ENCODE data around the gene TFCP2L1. TPM values are rescaled to one million over a fixed set of nuclear protein-coding genes. Genes with fewer than 3 reads are reported as not detected.
A peak's percentile ranks its signal among the peaks of the same experiment; 100 is the strongest.

TFCP2L1 gene
- total RNA-seq, 1 donor from 2014 or later, result 0.02 TPM

GRCh38 chr2:121288454-121289231 is 3.6 kb upstream of the TFCP2L1 start:
- Mint-ChIP-seq H3K4me3 (ENCODE audit: unreplicated experiment) (no peak overlapping the region), H3K4me1 (ENCODE audit: low read depth) (peaks cover 4% of the 10 kb centered on the region), H3K27me3 (ENCODE audit: low read depth) (peaks cover 37% of the 10 kb centered on the region), H3K27ac (ENCODE audit: unreplicated experiment) (no peak overlapping the region), H3K9me3 (ENCODE audit: low read depth) (no peaks in the 10 kb centered on the region), H3K36me3 (ENCODE audit: low read depth) (no peaks in the 10 kb centered on the region)
- DNase-seq (ENCODE audit: low spot score), result no peak
- TF ChIP-seq CTCF (IDR thresholded peaks at IDR 0.05), result no peak

- no peak for DNase-seq (ENCODE audit: low spot score)
- H3K9me3 Mint-ChIP-seq (ENCODE audit: low read depth), result no peaks in the 10 kb centered on the region
- H3K27me3 Mint-ChIP-seq (ENCODE audit: low read depth), result peaks cover 37% of the 10 kb centered on the region
- TF ChIP-seq CTCF (IDR thresholded peaks at IDR 0.05), result no peak
- H3K4me3 Mint-ChIP-seq (ENCODE audit: unreplicated experiment), result no peak overlapping the region
- H3K36me3 Mint-ChIP-seq (ENCODE audit: low read depth), result no peaks in the 10 kb centered on the region
- H3K27ac Mint-ChIP-seq (ENCODE audit: unreplicated experiment), result no peak overlapping the region
- H3K4me1 Mint-ChIP-seq (ENCODE audit: low read depth), result peaks cover 4% of the 10 kb centered on the region
These were observed 3.0 kb upstream of the TFCP2L1 start for GRCh38 chr2:121287956-121288355.

GRCh38 chr2:121287146-121287798 is 2.3 kb upstream of the TFCP2L1 start:
- no peak for TF ChIP-seq CTCF (IDR thresholded peaks at IDR 0.05)
- peaks cover 4% of the 10 kb centered on the region for H3K4me1 Mint-ChIP-seq (ENCODE audit: low read depth)
- DNase-seq (ENCODE audit: low spot score), result no peak
- H3K27ac Mint-ChIP-seq (ENCODE audit: unreplicated experiment), result no peak overlapping the region
- no peak overlapping the region for H3K4me3 Mint-ChIP-seq (ENCODE audit: unreplicated experiment)
- peaks cover 39% of the 10 kb centered on the region for H3K27me3 Mint-ChIP-seq (ENCODE audit: low read depth)
- no peaks in the 10 kb centered on the region for H3K36me3 Mint-ChIP-seq (ENCODE audit: low read depth)
- H3K9me3 Mint-ChIP-seq (ENCODE audit: low read depth), result no peaks in the 10 kb centered on the region

GRCh38 chr2:121286506-121286905 is 1.5 kb upstream of the TFCP2L1 start:
- Mint-ChIP-seq H3K4me3 (ENCODE audit: unreplicated experiment) (no peak overlapping the region), H3K4me1 (ENCODE audit: low read depth) (peaks cover 4% of the 10 kb centered on the region), H3K36me3 (ENCODE audit: low read depth) (no peaks in the 10 kb centered on the region), H3K27me3 (ENCODE audit: low read depth) (peaks cover 42% of the 10 kb centered on the region), H3K27ac (ENCODE audit: unreplicated experiment) (no peak overlapping the region), H3K9me3 (ENCODE audit: low read depth) (no peaks in the 10 kb centered on the region)
- no peak for DNase-seq (ENCODE audit: low spot score)
- TF ChIP-seq CTCF (IDR thresholded peaks at IDR 0.05), result no peak

GRCh38 chr2:121285926-121286325 is 924 bp upstream of the TFCP2L1 start:
- Mint-ChIP-seq H3K36me3 (ENCODE audit: low read depth) (no peaks in the 10 kb centered on the region), H3K9me3 (ENCODE audit: low read depth) (no peaks in the 10 kb centered on the region), H3K27ac (ENCODE audit: unreplicated experiment) (no peak overlapping the region), H3K4me1 (ENCODE audit: low read depth) (peaks cover 4% of the 10 kb centered on the region), H3K4me3 (ENCODE audit: unreplicated experiment) (peak overlapping the region; percentile 57), H3K27me3 (ENCODE audit: low read depth) (peaks cover 45% of the 10 kb centered on the region)
- TF ChIP-seq CTCF (IDR thresholded peaks at IDR 0.05), result no peak
- no peak for DNase-seq (ENCODE audit: low spot score)
